HepG2 (cell line): Measurements from ENCODE around the gene PRSS27. TPM values are rescaled to one million over a fixed set of nuclear protein-coding genes. Genes with fewer than 3 reads are reported as not detected.
A peak's percentile ranks its signal among the peaks of the same experiment; 100 is the strongest.

ENCODE experiments used
- BRCA1 ChIP-seq: sonication (generic); formaldehyde crosslinking; IDR thresholded peaks from 2 replicates; pipeline ENCODE4 v1.4.0; 2020; ENCODE audit warnings: missing genetic modification reagents
- DPF2 ChIP-seq: sonication (generic); formaldehyde crosslinking; IDR thresholded peaks from 2 replicates; pipeline ENCODE4 v1.4.0; 2020; ENCODE audit warnings: mild to moderate bottlenecking, low read depth, missing genetic modification reagents, borderline replicate concordance
- FOXM1 ChIP-seq: sonication (generic); formaldehyde crosslinking; IDR thresholded peaks from 2 replicates; pipeline ENCODE4 v1.5.0; 2020; ENCODE audit warnings: missing genetic modification reagents
- HHEX ChIP-seq: IDR thresholded peaks from 2 replicates; pipeline ENCODE4 v1.6.1; 2016; ENCODE audit warnings: control low read depth
- HOXA3 ChIP-seq: sonication (generic); formaldehyde crosslinking; IDR thresholded peaks from 2 replicates; pipeline ENCODE4 v1.5.0; 2020; ENCODE audit warnings: missing genetic modification reagents
- KDM1A ChIP-seq: IDR thresholded peaks from 2 replicates; pipeline ENCODE4 v1.6.1; 2016; ENCODE audit warnings: missing compliant biosample characterization
- MED1 ChIP-seq: sonication (generic); formaldehyde crosslinking; IDR thresholded peaks from 2 replicates; pipeline ENCODE4 v1.4.0; 2020; ENCODE audit warnings: missing genetic modification reagents
- MIXL1 ChIP-seq: IDR thresholded peaks from 2 replicates; pipeline ENCODE4 v1.6.1; 2016
- PBX3 ChIP-seq: sonication (generic); formaldehyde crosslinking; IDR thresholded peaks from 2 replicates; pipeline ENCODE4 v1.8.1; 2023; ENCODE audit warnings: missing genetic modification reagents, inconsistent platforms, borderline replicate concordance
- POLR2A ChIP-seq, 2 experiments: IDR thresholded peaks; 2 replicates each; pipeline ENCODE4 v1.6.1; 2011; ENCODE audit warnings: low read depth in 2 of 2, low read length in 2 of 2, mild to moderate bottlenecking in 1 of 2, moderate library complexity in 1 of 2; ENCODE audit not compliant: insufficient read depth in 1 of 2
- RXRA ChIP-seq: sonication (generic); formaldehyde crosslinking; IDR thresholded peaks from 2 replicates; pipeline ENCODE4 v1.5.1; 2020; ENCODE audit warnings: missing genetic modification reagents
- THAP8 ChIP-seq: sonication (generic); formaldehyde crosslinking; IDR thresholded peaks from 2 replicates; pipeline ENCODE4 v1.5.1; 2020; ENCODE audit warnings: missing genetic modification reagents, mild to moderate bottlenecking, borderline replicate concordance
- ZBTB2 ChIP-seq: sonication (generic); formaldehyde crosslinking; IDR thresholded peaks from 2 replicates; pipeline ENCODE4 v1.8.0; 2022; ENCODE audit warnings: low read depth, missing genetic modification reagents
- ZFP37 ChIP-seq: sonication (generic); formaldehyde crosslinking; IDR thresholded peaks from 2 replicates; pipeline ENCODE4 v1.4.0; 2020; ENCODE audit warnings: missing genetic modification reagents, borderline replicate concordance
- ZNF350 ChIP-seq: sonication (generic); formaldehyde crosslinking; IDR thresholded peaks from 2 replicates; pipeline ENCODE4 v1.4.0; 2020; ENCODE audit warnings: mild to moderate bottlenecking, low read depth, missing genetic modification reagents, borderline replicate concordance
- ZNF501 ChIP-seq: sonication (generic); formaldehyde crosslinking; IDR thresholded peaks from 2 replicates; pipeline ENCODE4 v1.5.1; 2020; ENCODE audit warnings: mild to moderate bottlenecking, moderate library complexity, missing genetic modification reagents
- ZNF510 ChIP-seq: sonication (generic); formaldehyde crosslinking; IDR thresholded peaks from 2 replicates; pipeline ENCODE4 v1.4.0; 2020; ENCODE audit warnings: low read depth, mild to moderate bottlenecking, missing genetic modification reagents
- ZNF563 ChIP-seq: sonication (generic); formaldehyde crosslinking; IDR thresholded peaks from 2 replicates; pipeline ENCODE4 v1.8.0; 2022; ENCODE audit warnings: mild to moderate bottlenecking, moderate library complexity, missing genetic modification reagents
- ZNF619 ChIP-seq: sonication (generic); formaldehyde crosslinking; IDR thresholded peaks from 2 replicates; pipeline ENCODE4 v1.4.0; 2020; ENCODE audit warnings: mild to moderate bottlenecking, missing genetic modification reagents
- ZNF841 ChIP-seq: sonication (generic); formaldehyde crosslinking; IDR thresholded peaks from 2 replicates; pipeline ENCODE4 v1.8.1; 2023; ENCODE audit warnings: missing genetic modification reagents, borderline replicate concordance
- polyA plus RNA-seq, 8 experiments: library from polyadenylated mRNA; depleted of rRNA in 3 of 8; stranded (reverse) in 7 of 8; unstranded in 1 of 8; fragments of >200 nt; fragmentation: Illumina TruSeq in 4 of 8; extraction: Trizol in 4 of 8; gene quantifications; 2 replicates each; pipeline versions ENCODE4 v1.2.1 to v1.2.3, GENCODE V29; 2011 to 2016; ENCODE audit warnings: low read depth in 4 of 8, missing spikeins in 1 of 8, mixed read lengths in 1 of 8; ENCODE audit not compliant: insufficient read depth in 1 of 8
- total RNA-seq, 5 experiments: library from RNA; depleted of rRNA; stranded (reverse); fragments of >200 nt; fragmentation: Illumina TruSeq; extraction: Trizol; gene quantifications; 2 replicates each; pipeline ENCODE4 v1.2.3, GENCODE V29; 2016; ENCODE audit warnings: low read depth in 1 of 5
- TF ChIP-seq, protein P1 (sequence below): sonication (generic); formaldehyde crosslinking; IDR thresholded peaks from 2 replicates; pipeline ENCODE4 v1.5.1; 2020; ENCODE audit warnings: missing genetic modification reagents, mild to moderate bottlenecking, borderline replicate concordance
- TF ChIP-seq, protein P2 (sequence below): sonication (generic); formaldehyde crosslinking; IDR thresholded peaks from 2 replicates; pipeline ENCODE4 v1.5.1; 2020; ENCODE audit warnings: mild to moderate bottlenecking, missing genetic modification reagents

The PRSS27 gene
- total and polyA plus RNA-seq, 2 of the 13 experiments (the other 11 are each of a cell fraction or from before 2014, with no cell fraction given), result 0.20 to 0.73 TPM

GRCh38 chr16:2739625-2740430 is 19.8 kb upstream of the PRSS27 start (continued):
- no peak for TF ChIP-seq DPF2
- peak in 1 of 2 experiments; percentile 47; a peak in 1 of 4 replicates for TF ChIP-seq POLR2A (IDR thresholded peaks at IDR 0.05; ENCODE audit: insufficient read depth in 1 of 2, low read depth in 2 of 2, low read length in 2 of 2)
- 0 out of 2 replicates have a peak, but pooled peaks have one; percentile 53 for TF ChIP-seq PBX3 (CRISPR knock-in tag)
- no peak for TF ChIP-seq ZNF510
- TF ChIP-seq ZNF350 (CRISPR knock-in tag), result no peak
- no peak for TF ChIP-seq ZFP37
- TF ChIP-seq, protein P1, sequence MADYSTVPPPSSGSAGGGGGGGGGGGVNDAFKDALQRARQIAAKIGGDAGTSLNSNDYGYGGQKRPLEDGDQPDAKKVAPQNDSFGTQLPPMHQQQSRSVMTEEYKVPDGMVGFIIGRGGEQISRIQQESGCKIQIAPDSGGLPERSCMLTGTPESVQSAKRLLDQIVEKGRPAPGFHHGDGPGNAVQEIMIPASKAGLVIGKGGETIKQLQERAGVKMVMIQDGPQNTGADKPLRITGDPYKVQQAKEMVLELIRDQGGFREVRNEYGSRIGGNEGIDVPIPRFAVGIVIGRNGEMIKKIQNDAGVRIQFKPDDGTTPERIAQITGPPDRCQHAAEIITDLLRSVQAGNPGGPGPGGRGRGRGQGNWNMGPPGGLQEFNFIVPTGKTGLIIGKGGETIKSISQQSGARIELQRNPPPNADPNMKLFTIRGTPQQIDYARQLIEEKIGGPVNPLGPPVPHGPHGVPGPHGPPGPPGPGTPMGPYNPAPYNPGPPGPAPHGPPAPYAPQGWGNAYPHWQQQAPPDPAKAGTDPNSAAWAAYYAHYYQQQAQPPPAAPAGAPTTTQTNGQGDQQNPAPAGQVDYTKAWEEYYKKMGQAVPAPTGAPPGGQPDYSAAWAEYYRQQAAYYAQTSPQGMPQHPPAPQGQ (CRISPR knock-in tag), result no peak
- TF ChIP-seq MIXL1 (CRISPR knock-in tag), result no peak
- TF ChIP-seq ZNF501, result no peak
- TF ChIP-seq KDM1A, result no peak
- TF ChIP-seq ZNF841 (CRISPR knock-in tag), result no peak
- no peak for TF ChIP-seq ZNF563 (CRISPR knock-in tag)
- TF ChIP-seq RXRA (CRISPR knock-in tag), result 0 out of 2 replicates have a peak, but pooled peaks have one; percentile 28
- no peak for TF ChIP-seq ZBTB2 (CRISPR knock-in tag)
- TF ChIP-seq, protein P2, sequence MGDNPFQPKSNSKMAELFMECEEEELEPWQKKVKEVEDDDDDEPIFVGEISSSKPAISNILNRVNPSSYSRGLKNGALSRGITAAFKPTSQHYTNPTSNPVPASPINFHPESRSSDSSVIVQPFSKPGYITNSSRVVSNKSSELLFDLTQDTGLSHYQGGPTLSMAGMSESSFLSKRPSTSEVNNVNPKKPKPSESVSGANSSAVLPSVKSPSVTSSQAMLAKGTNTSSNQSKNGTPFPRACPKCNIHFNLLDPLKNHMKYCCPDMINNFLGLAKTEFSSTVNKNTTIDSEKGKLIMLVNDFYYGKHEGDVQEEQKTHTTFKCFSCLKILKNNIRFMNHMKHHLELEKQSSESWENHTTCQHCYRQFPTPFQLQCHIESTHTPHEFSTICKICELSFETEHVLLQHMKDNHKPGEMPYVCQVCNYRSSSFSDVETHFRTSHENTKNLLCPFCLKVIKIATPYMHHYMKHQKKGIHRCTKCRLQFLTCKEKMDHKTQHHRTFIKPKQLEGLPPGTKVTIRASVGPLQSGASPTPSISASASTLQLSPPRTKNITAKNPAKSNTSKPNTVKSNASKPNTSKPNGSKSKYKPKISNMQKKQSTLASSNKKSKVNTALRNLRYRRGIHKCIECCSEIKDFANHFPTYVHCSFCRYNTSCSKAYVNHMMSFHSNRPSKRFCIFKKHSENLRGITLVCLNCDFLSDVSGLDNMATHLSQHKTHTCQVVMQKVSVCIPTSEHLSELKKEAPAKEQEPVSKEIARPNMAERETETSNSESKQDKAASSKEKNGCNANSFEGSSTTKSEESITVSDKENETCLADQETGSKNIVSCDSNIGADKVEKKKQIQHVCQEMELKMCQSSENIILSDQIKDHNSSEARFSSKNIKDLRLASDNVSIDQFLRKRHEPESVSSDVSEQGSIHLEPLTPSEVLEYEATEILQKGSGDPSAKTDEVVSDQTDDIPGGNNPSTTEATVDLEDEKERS (CRISPR knock-in tag), result no peak
- TF ChIP-seq MED1 (CRISPR knock-in tag), result no peak
- TF ChIP-seq THAP8, result no peak
- TF ChIP-seq HOXA3, result peak; percentile 54; the same call in 1 of the 2 replicates
- TF ChIP-seq ZNF619, result no peak
- no peak for TF ChIP-seq FOXM1
- TF ChIP-seq HHEX (CRISPR knock-in tag), result no peak
- TF ChIP-seq BRCA1, result no peak
